ENCODE results near the gene HPS4. TPM values are rescaled to one million over a fixed set of nuclear protein-coding genes. Genes with fewer than 3 reads are reported as not detected.

Gene HPS4
- total RNA-seq, 1 experiment from 2014 or later, result 48.1 TPM

- Mint-ChIP-seq H3K4me1 (peaks cover 15% of the 10 kb centered on the region), H3K9me3 (peaks cover 5% of the 10 kb centered on the region), H3K36me3 (peaks cover 6% of the 10 kb centered on the region; the same call in 1 of the 2 replicates), H3K27me3 (ENCODE audit: low read depth) (peaks cover 44% of the 10 kb centered on the region), H3K27ac (no peak overlapping the region), H3K4me3 (peak overlapping the region; percentile 85)
- TF ChIP-seq RORB (CRISPR knock-in tag; IDR thresholded peaks at IDR 0.05), result no peak
- no peak for TF ChIP-seq FOXP1 (CRISPR knock-in tag; IDR thresholded peaks at IDR 0.05; ENCODE audit: borderline replicate concordance)
- TF ChIP-seq CREM (CRISPR knock-in tag; IDR thresholded peaks at IDR 0.05), result no peak
- no peak for TF ChIP-seq TP53 (CRISPR knock-in tag; IDR thresholded peaks at IDR 0.05)
- 0 out of 2 replicates have a peak, but pooled peaks have one; percentile 33 for TF ChIP-seq ZNF317 (CRISPR knock-in tag; IDR thresholded peaks at IDR 0.05; ENCODE audit: borderline replicate concordance, low read depth)
- no peak for TF ChIP-seq PREB (CRISPR knock-in tag; IDR thresholded peaks at IDR 0.05; ENCODE audit: borderline replicate concordance)
- no peak for TF ChIP-seq FOXJ3 (CRISPR knock-in tag; IDR thresholded peaks at IDR 0.05; ENCODE audit: borderline replicate concordance)
- TF ChIP-seq ZNF219 (CRISPR knock-in tag; IDR thresholded peaks at IDR 0.05; ENCODE audit: borderline replicate concordance), result no peak
- DNase-seq (ENCODE audit: low spot score) (peak; percentile 19), ATAC-seq (peak; percentile 38)
- ChIA-PET POLR2A (interaction anchor here (1.6 kb wide), 1 partner anchor 54 kb away, joined by 4 read pairs; the partner anchor contains the start of genes HPS4 and SRRD), CTCF (interaction anchor here (1.5 to 2.7 kb wide), 4 partner anchors 16 to 65 kb away, joined by 4 to 21 read pairs (median 8); no protein-coding TSS in a partner anchor)
These were observed 53.9 kb downstream of the HPS4 start for GRCh38 chr22:26429458-26430286.

- Mint-ChIP-seq H3K9me3 (peaks cover 5% of the 10 kb centered on the region), H3K36me3 (no peaks in the 10 kb centered on the region; the same call in 1 of the 2 replicates), H3K4me1 (peaks cover 15% of the 10 kb centered on the region), H3K4me3 (peak within 1 kb of the TSS; percentile 90), H3K27me3 (ENCODE audit: low read depth) (peaks cover 48% of the 10 kb centered on the region), H3K27ac (peak within 1 kb of the TSS; percentile 25; the same call in 1 of the 2 replicates)
- CTCF ChIA-PET, result interaction anchor here (0.5 to 2.7 kb wide), 6 partner anchors 29 to 74 kb away, joined by 3 to 21 read pairs (median 4); no protein-coding TSS in a partner anchor
- DNase-seq (ENCODE audit: low spot score), result peak; percentile 74
- POLR2A ChIA-PET, result interaction anchor here (1.0 kb wide), 1 partner anchor 12 kb away, joined by 3 read pairs; no protein-coding TSS in a partner anchor
- peak; percentile 86 for ATAC-seq
- TF ChIP-seq FOXP1 (CRISPR knock-in tag; IDR thresholded peaks at IDR 0.05; ENCODE audit: borderline replicate concordance) (0 out of 2 replicates have a peak, but pooled peaks have one; percentile 28), JAZF1 (CRISPR knock-in tag; IDR thresholded peaks at IDR 0.05) (no peak), GTF2I (CRISPR knock-in tag; conservative IDR thresholded peaks at IDR 0.05) (no peak), RORB (CRISPR knock-in tag; IDR thresholded peaks at IDR 0.05) (no peak), ZBTB21 (CRISPR knock-in tag; IDR thresholded peaks at IDR 0.05; ENCODE audit: borderline replicate concordance) (no peak), ZNF512 (CRISPR knock-in tag; IDR thresholded peaks at IDR 0.05; ENCODE audit: borderline replicate concordance) (0 out of 2 replicates have a peak, but pooled peaks have one; percentile 39), EMX1 (CRISPR knock-in tag; IDR thresholded peaks at IDR 0.05) (no peak), RELA (CRISPR knock-in tag; IDR thresholded peaks at IDR 0.05; ENCODE audit: borderline replicate concordance) (no peak), HMGXB4 (CRISPR knock-in tag; IDR thresholded peaks at IDR 0.05) (0 out of 2 replicates have a peak, but pooled peaks have one; percentile 54), NFYB (CRISPR knock-in tag; conservative IDR thresholded peaks at IDR 0.05; ENCODE audit: low read depth) (no peak), ZNF396 (CRISPR knock-in tag; IDR thresholded peaks at IDR 0.05; ENCODE audit: borderline replicate concordance) (no peak), ETV6 (CRISPR knock-in tag; IDR thresholded peaks at IDR 0.05) (peak; percentile 55; the same call in 1 of the 2 replicates), MXD4 (CRISPR knock-in tag; IDR thresholded peaks at IDR 0.05; ENCODE audit: borderline replicate concordance) (no peak), SMAD4 (CRISPR knock-in tag; IDR thresholded peaks at IDR 0.05) (no peak), CREM (CRISPR knock-in tag; IDR thresholded peaks at IDR 0.05) (no peak), ZNF281 (CRISPR knock-in tag; IDR thresholded peaks at IDR 0.05) (no peak)
These were observed 54.8 kb downstream of the HPS4 start, which contains the start of gene ASPHD2 for GRCh38 chr22:26428515-26429457. Gene ASPHD2, plus strand, starts transcription at chr22:26429260. Its CDS starts 4,356 bp downstream, at chr22:26433616.

Measured in WTC11 (cell line).